K562 (cell line): ENCODE results near the gene RNF187. TPM values are rescaled to one million over a fixed set of nuclear protein-coding genes. Genes with fewer than 3 reads are reported as not detected.

Experiments used
- BCLAF1 ChIP-seq, 2 experiments: fragments of 450-650 bp in 1 of 2; IDR thresholded peaks; 2 replicates each; pipeline ENCODE4 v1.6.1; 2011 to 2017; ENCODE audit warnings: low read depth in 2 of 2, antibody characterized with exemption in 1 of 2, borderline replicate concordance in 1 of 2, low read length in 1 of 2, mild to moderate bottlenecking in 1 of 2, mixed read lengths in 1 of 2; ENCODE audit not compliant: control insufficient read depth in 1 of 2
- BRD4 ChIP-seq: fragments of 200-600 bp; sonication (generic); IDR thresholded peaks from 2 replicates; pipeline ENCODE4 v1.6.1; 2017; ENCODE audit warnings: inconsistent platforms
- CREB5 ChIP-seq: fragments of 250-450 bp; sonication (Bioruptor Pico); IDR thresholded peaks from 2 replicates; pipeline ENCODE4 v1.5.0; 2020; ENCODE audit warnings: mild to moderate bottlenecking
- EP400 ChIP-seq: fragments of 450-650 bp; IDR thresholded peaks from 2 replicates; pipeline ENCODE4 v1.6.1; 2017; ENCODE audit warnings: antibody characterized with exemption, mild to moderate bottlenecking, moderate library complexity
- FOXM1 ChIP-seq, 2 experiments: fragments of 450-650 bp in 1 of 2; sonication (generic) in 1 of 2; formaldehyde crosslinking in 1 of 2; IDR thresholded peaks; 2 replicates each; pipeline versions ENCODE4 v1.6.1 to v1.9.0; 2017 to 2022; ENCODE audit warnings: low read depth in 2 of 2, mild to moderate bottlenecking in 2 of 2, missing genetic modification reagents in 1 of 2, moderate library complexity in 1 of 2
- KLF13 ChIP-seq: fragments of 450-650 bp; IDR thresholded peaks from 2 replicates; pipeline ENCODE4 v1.6.1; 2016; ENCODE audit warnings: missing genetic modification characterization, low read depth, mild to moderate bottlenecking, missing compliant biosample characterization, moderate library complexity, borderline replicate concordance
- MLX ChIP-seq, 2 experiments: fragments of 450-650 bp in 1 of 2; sonication (generic) in 1 of 2; formaldehyde crosslinking; conservative IDR thresholded peaks; 2 replicates each; pipeline versions ENCODE4 v1.4.0 to v1.8.1; 2020 to 2022; ENCODE audit warnings: mild to moderate bottlenecking in 1 of 2, missing genetic modification reagents in 1 of 2
- PBX2 ChIP-seq, 2 experiments: IDR thresholded peaks in 1 of 2; conservative IDR thresholded peaks in 1 of 2; 2 replicates each; pipeline ENCODE4 v1.6.1; 2016; ENCODE audit warnings: low read depth in 2 of 2, mild to moderate bottlenecking in 1 of 2, missing compliant biosample characterization in 1 of 2, missing genetic modification characterization in 1 of 2, moderate library complexity in 1 of 2
- PTBP1 ChIP-seq: fragments of 200-400 bp; formaldehyde crosslinking; IDR thresholded peaks from 2 replicates; pipeline ENCODE4 v1.6.1; 2017; ENCODE audit warnings: low read depth, low read length
- SFPQ ChIP-seq: fragments of 200-400 bp; formaldehyde crosslinking; IDR thresholded peaks from 2 replicates; pipeline ENCODE4 v1.6.1; 2017; ENCODE audit warnings: mild to moderate bottlenecking, low read depth, low read length, moderate library complexity
- ZKSCAN1 ChIP-seq: fragments of 150-350 bp; IDR thresholded peaks from 2 replicates; pipeline ENCODE4 v1.6.1; 2016; ENCODE audit warnings: low read depth, low read length
- polyA plus RNA-seq, 8 experiments: library from polyadenylated mRNA; depleted of rRNA in 4 of 8; stranded (reverse) in 5 of 8; unstranded in 3 of 8; fragments of >200 nt; fragmentation: Nextera tagmentation in 2 of 8; fragmentation: Illumina TruSeq in 1 of 8; extraction: Ambion mirVana in 2 of 8; extraction: Trizol in 1 of 8; gene quantifications; 2 replicates each; pipeline versions ENCODE4 v1.2.1 to v1.2.3, GENCODE V29; 2011 to 2014; ENCODE audit warnings: inconsistent platforms in 1 of 8, missing spikeins in 1 of 8
- total RNA-seq, 7 experiments: library from RNA; depleted of rRNA in 6 of 7; stranded (reverse); fragments of >200 nt in 6 of 7; fragmentation: Illumina TruSeq in 2 of 7; extraction: Trizol in 2 of 7; gene quantifications; 2 replicates each; pipeline versions ENCODE4 v1.2.1 to v1.2.3, GENCODE V29; 2011 to 2021; ENCODE audit warnings: low replicate concordance in 1 of 7

The RNF187 gene
- total and polyA plus RNA-seq, 9 of the 15 experiments (the other 6 are each of a cell fraction or from before 2014, with no cell fraction given) = 2.3 to 119 (median 41.9) TPM

- TF ChIP-seq SFPQ (no peak), BCLAF1 (IDR thresholded peaks at IDR 0.05; ENCODE audit: borderline replicate concordance in 1 of 2, control insufficient read depth in 1 of 2, low read depth in 2 of 2, low read length in 1 of 2) (peak in 1 of 2 experiments; percentile 71; a peak in 2 of 4 replicates), BRD4 (peak; percentile 82), CREB5 (0 out of 2 replicates have a peak, but pooled peaks have one; percentile 59), PBX2 (CRISPR knock-in tag; IDR thresholded peaks at IDR 0.05; ENCODE audit: low read depth) (no peak), PBX2 (tag; conservative IDR thresholded peaks at IDR 0.05; ENCODE audit: low read depth) (no peak), PTBP1 (peak; percentile 24; the same call in 1 of the 2 replicates), MLX (CRISPR knock-in tag; conservative IDR thresholded peaks at IDR 0.05) (peak in 1 of 2 experiments; percentile 87; a peak in 1 of 4 replicates), KLF13 (tag) (0 out of 2 replicates have a peak, but pooled peaks have one; percentile 14), FOXM1 (IDR thresholded peaks at IDR 0.05; ENCODE audit: low read depth) (no peak), FOXM1 (CRISPR knock-in tag; IDR thresholded peaks at IDR 0.05; ENCODE audit: low read depth) (peak; percentile 92), EP400 (peak; percentile 97), ZKSCAN1 (peak; percentile 74)
These were observed 29.6 kb upstream of the RNF187 start (continued) for GRCh38 chr1:228457396-228458176.
